GM04503 (cell line): ENCODE results near the gene CELA2B.

Experiments used
- DNase-seq: peaks from one replicate; pipeline ENCODE4 v3.0.0-alpha.2; 2012; ENCODE audit warnings: low read depth

CELA2B gene

GRCh38 chr1:15526021-15526489, 50.2 kb downstream of the CELA2B start:
- no peak for DNase-seq

GRCh38 chr1:15526490-15527339, 50.8 kb downstream of the CELA2B start, which contains the start of gene DNAJC16:
DNAJC16 (plus strand) TSS chr1:15526848; CDS start chr1:15529106, 2,258 bp downstream.
- peak; percentile 100 for DNase-seq

GRCh38 chr1:15531003-15531402, 55.1 kb downstream of the CELA2B start:
- DNase-seq: no peak

- DNase-seq: no peak
These were observed 55.8 kb downstream of the CELA2B start for GRCh38 chr1:15531682-15532081.

GRCh38 chr1:15538771-15539170, 62.9 kb downstream of the CELA2B start:
- no peak for DNase-seq

GRCh38 chr1:15540186-15540585, 64.3 kb downstream of the CELA2B start:
- DNase-seq: no peak
